ENCODE results near the gene GPATCH2. TPM values are rescaled to one million over a fixed set of nuclear protein-coding genes. Genes with fewer than 3 reads are reported as not detected.

Gene GPATCH2
- total RNA-seq, 4 donors from 2014 or later: 6.1 to 16.6 (median 11.0) TPM

DNA sequence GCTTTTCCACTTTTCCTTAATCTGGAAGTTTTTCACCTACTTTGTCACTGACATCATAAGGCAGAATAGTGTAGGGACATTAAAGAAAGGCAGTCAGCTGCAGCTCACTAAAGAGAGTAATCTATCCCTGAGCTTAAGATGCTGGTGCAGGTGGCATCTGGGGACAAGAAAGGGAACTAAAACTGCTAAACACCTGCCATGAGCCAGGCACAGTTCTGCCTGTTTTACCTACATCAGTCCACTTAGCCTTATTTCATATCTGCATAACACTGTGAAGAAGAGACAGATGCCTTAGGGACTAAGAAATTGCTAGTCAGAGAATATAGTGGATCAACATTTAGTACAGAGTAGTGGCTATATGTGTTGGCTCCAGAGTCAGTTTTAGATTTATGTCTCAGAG lies 88.1 kb downstream of the GPATCH2 start:
- no peak for DNase-seq

DNA sequence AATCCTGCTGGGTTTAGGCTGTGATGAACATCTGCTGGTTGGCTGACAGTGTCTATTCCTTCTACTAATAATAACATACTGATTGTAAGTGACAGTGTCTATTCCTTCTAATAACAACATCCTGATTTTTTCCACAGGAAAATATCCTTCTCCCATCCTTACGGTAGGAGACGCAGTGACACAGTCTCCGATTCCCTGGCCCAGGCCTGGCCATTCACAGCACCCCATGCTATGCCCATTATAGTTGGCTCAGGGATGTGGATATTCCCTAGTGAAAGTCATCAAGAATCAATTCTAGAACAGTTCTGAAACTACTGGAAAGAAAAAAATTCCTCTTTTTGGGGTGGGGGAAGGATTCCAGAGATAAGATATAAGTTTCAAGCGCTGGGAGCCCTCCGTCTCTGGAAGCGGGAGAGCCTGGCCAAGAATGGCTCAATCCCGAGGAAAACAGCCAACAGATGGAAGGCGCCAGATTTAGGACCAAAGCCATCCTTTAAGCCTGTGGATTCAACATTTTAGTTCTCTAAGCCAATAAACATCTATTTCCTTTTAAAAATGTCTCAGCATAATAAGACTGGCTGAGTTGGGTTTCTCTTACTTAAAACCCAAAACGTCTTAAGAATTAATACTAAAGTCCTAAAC lies 88.6 kb downstream of the GPATCH2 start:
- Histone ChIP-seq H3K4me1 (no peaks in the 10 kb centered on the region), H3K4me3 (no peak overlapping the region), H3K27me3 (no peaks in the 10 kb centered on the region), H3K27ac (no peak overlapping the region), H3K9me3 (no peaks in the 10 kb centered on the region), H3K36me3 (no peaks in the 10 kb centered on the region)
- intact Hi-C loops (cut with DNase I): no loop called here
- WGBS, 2 donors: 55 to 81% methylated on average over 8 to 9 of the region's 9 CpGs
- no peak for DNase-seq
- TF ChIP-seq, protein P1, sequence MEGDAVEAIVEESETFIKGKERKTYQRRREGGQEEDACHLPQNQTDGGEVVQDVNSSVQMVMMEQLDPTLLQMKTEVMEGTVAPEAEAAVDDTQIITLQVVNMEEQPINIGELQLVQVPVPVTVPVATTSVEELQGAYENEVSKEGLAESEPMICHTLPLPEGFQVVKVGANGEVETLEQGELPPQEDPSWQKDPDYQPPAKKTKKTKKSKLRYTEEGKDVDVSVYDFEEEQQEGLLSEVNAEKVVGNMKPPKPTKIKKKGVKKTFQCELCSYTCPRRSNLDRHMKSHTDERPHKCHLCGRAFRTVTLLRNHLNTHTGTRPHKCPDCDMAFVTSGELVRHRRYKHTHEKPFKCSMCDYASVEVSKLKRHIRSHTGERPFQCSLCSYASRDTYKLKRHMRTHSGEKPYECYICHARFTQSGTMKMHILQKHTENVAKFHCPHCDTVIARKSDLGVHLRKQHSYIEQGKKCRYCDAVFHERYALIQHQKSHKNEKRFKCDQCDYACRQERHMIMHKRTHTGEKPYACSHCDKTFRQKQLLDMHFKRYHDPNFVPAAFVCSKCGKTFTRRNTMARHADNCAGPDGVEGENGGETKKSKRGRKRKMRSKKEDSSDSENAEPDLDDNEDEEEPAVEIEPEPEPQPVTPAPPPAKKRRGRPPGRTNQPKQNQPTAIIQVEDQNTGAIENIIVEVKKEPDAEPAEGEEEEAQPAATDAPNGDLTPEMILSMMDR (IDR thresholded peaks at IDR 0.05): no peak
- TF ChIP-seq POLR2A (IDR thresholded peaks at IDR 0.05): no peak

More for the DNA sequence above, 88.1 kb downstream of the GPATCH2 start:
- intact Hi-C loops (cut with DNase I): no loop called here
- H3K27ac ChIP-seq: no peak overlapping the region
- H3K4me3 ChIP-seq: no peak overlapping the region
- H3K9me3 ChIP-seq: no peaks in the 10 kb centered on the region
- H3K36me3 ChIP-seq: no peaks in the 10 kb centered on the region
- no peaks in the 10 kb centered on the region for H3K4me1 ChIP-seq
- TF ChIP-seq, protein P1 (IDR thresholded peaks at IDR 0.05): no peak
- TF ChIP-seq POLR2A (IDR thresholded peaks at IDR 0.05): no peak
- no peaks in the 10 kb centered on the region for H3K27me3 ChIP-seq

DNA sequence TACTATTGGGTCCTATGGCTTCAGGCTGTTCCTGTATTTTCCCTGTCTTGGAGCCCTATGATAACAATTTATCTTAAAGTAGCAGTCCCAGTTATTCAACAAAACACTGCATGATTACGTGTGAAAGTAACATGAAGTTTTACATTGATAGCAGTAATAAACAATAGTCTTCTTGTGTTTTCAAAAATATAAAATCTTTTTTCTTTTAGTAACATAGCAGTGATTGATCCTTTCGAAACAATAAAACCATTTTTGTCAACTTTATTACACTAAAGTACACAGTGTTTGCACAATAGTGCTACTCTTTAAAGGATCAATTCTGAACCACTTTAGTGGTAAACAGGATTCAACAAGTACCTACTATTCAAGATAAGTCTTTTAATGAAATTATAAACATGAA lies 90.6 kb downstream of the GPATCH2 start:
- Histone ChIP-seq H3K4me3 (no peak overlapping the region), H3K4me1 (no peaks in the 10 kb centered on the region), H3K9me3 (no peaks in the 10 kb centered on the region), H3K27ac (no peak overlapping the region), H3K36me3 (no peaks in the 10 kb centered on the region), H3K27me3 (no peaks in the 10 kb centered on the region)
- TF ChIP-seq, protein P1 (IDR thresholded peaks at IDR 0.05): no peak
- no peak for TF ChIP-seq POLR2A (IDR thresholded peaks at IDR 0.05)
- 87 to 94% methylated on average over 2 of the region's 2 CpGs for WGBS, 2 donors
- DNase-seq: no peak
- intact Hi-C loops (cut with DNase I): no loop called here

GRCh38 chr1:217539510-217539909 lies 91.4 kb downstream of the GPATCH2 start:
- intact Hi-C loops (cut with DNase I): no loop called here
- no peak for TF ChIP-seq POLR2A (IDR thresholded peaks at IDR 0.05)
- TF ChIP-seq, protein P1 (IDR thresholded peaks at IDR 0.05): no peak
- Histone ChIP-seq H3K4me1 (no peaks in the 10 kb centered on the region), H3K4me3 (no peak overlapping the region), H3K27ac (no peak overlapping the region), H3K9me3 (no peaks in the 10 kb centered on the region), H3K27me3 (no peaks in the 10 kb centered on the region), H3K36me3 (no peaks in the 10 kb centered on the region)
- no peak for DNase-seq
- 85 to 91% methylated on average over 2 of the region's 2 CpGs for WGBS, 2 donors

DNA sequence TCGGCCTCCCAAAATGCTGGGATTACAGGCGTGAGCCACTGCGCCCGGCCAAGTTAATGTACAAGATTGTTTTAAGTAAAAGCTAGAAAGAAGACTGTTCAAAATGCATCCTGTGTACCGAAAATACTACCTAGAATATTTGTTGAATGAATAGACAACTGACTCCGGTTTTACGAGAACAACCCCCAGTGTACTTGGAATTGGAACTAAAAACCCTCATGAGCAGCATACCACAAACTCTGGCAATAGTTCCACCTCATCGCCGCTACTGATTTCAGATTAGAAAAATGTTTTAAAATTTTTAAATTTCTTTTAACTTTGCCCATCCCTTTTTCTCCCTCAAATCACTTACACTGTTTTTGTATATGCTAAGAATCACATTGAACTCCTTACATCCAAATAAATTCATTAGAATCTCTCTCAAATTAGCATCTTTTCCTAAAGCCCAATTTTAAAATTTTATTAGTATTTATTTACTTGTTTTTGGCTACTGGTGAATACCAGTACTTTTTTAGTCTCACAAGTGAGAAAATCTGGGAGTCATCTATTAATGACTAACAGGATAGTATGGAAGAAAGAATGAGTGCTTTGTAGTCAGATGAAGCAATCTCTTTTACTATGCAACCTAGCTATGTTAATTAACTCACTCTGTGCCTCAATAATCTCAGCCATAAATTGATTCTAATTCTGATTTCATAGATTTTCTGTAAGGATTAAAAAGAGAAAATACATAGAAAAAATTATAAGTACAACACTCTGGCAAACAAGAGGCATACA lies 95.1 kb downstream of the GPATCH2 start:
- Histone ChIP-seq H3K9me3 (no peaks in the 10 kb centered on the region), H3K36me3 (no peaks in the 10 kb centered on the region), H3K27me3 (no peaks in the 10 kb centered on the region), H3K4me3 (no peak overlapping the region), H3K4me1 (no peaks in the 10 kb centered on the region), H3K27ac (no peak overlapping the region)
- TF ChIP-seq POLR2A (IDR thresholded peaks at IDR 0.05): no peak
- TF ChIP-seq, protein P1 (IDR thresholded peaks at IDR 0.05): no peak
- 94 to 96% methylated on average over 8 to 9 of the region's 9 CpGs for WGBS, 2 donors
- intact Hi-C loops (cut with DNase I): no loop called here
- no peak for DNase-seq

Measured in esophagus squamous epithelium (tissue), 5 donors.